ENCODE results near the gene ATOH8. TPM values are rescaled to one million over a fixed set of nuclear protein-coding genes. Genes with fewer than 3 reads are reported as not detected.

The ATOH8 gene
- total and polyA plus RNA-seq, 8 donors: 1.7 to 13.9 (median 3.5) TPM

GRCh38 chr2:85728342-85728741 lies 25.4 kb upstream of the ATOH8 start:
- WGBS, 2 donors: 53 to 69% methylated on average over 5 of the region's 5 CpGs
- Histone ChIP-seq H3K27ac (no peak overlapping the region), H3K4me3 (no peak overlapping the region), H3K4me1 (no peaks in the 10 kb centered on the region), H3K36me3 (no peaks in the 10 kb centered on the region), H3K27me3 (no peaks in the 10 kb centered on the region), H3K9me3 (no peaks in the 10 kb centered on the region)
- intact Hi-C loops (cut with DNase I): loop anchor here in 1 of 3 donors (2.0 kb wide), 1 partner anchor 86 kb away; no protein-coding TSS in a partner anchor
- no peak for FAIRE-seq
- peak in 1 of 4 donors; percentile 17 for ATAC-seq
- DNase-seq: no peak
- TF ChIP-seq CTCF (IDR thresholded peaks at IDR 0.05): no peak

- H3K27me3 ChIP-seq: no peaks in the 10 kb centered on the region
- WGBS, 2 donors: 33 to 35% methylated on average over 26 of the region's 26 CpGs
- no peak overlapping the region for H3K4me3 ChIP-seq
- DNase-seq: peak; percentile 71 to 97 (median 90)
- H3K27ac ChIP-seq: no peak overlapping the region
- TF ChIP-seq CTCF (IDR thresholded peaks at IDR 0.05): peak; percentile 82 to 92 (median 87)
- FAIRE-seq: no peak
- no peaks in the 10 kb centered on the region for H3K36me3 ChIP-seq
- peak; percentile 95 to 100 (median 98) for ATAC-seq
- no peaks in the 10 kb centered on the region for H3K9me3 ChIP-seq
- no peaks in the 10 kb centered on the region for H3K4me1 ChIP-seq
- intact Hi-C loops (cut with DNase I): loop anchor here in 1 of 3 donors (2.0 kb wide), 1 partner anchor 86 kb away; no protein-coding TSS in a partner anchor
These were observed 24.6 kb upstream of the ATOH8 start for GRCh38 chr2:85728883-85729824.

- Histone ChIP-seq H3K4me1 (no peaks in the 10 kb centered on the region), H3K36me3 (no peaks in the 10 kb centered on the region), H3K4me3 (no peak overlapping the region), H3K27ac (no peak overlapping the region), H3K27me3 (no peaks in the 10 kb centered on the region), H3K9me3 (no peaks in the 10 kb centered on the region)
- WGBS, 2 donors: 83 to 88% methylated on average over 10 of the region's 10 CpGs
- ATAC-seq (no peak), DNase-seq (peak in 1 of 6 donors; percentile 54), FAIRE-seq (no peak)
- no peak for TF ChIP-seq CTCF (IDR thresholded peaks at IDR 0.05)
- intact Hi-C loops (cut with DNase I): loop anchor here in 2 of 3 donors (2.0 to 5.0 kb wide), 2 partner anchors 82 to 85 kb away; no protein-coding TSS in a partner anchor
These were observed 23.8 kb upstream of the ATOH8 start for GRCh38 chr2:85729825-85730510.

- Histone ChIP-seq H3K36me3 (no peaks in the 10 kb centered on the region), H3K4me3 (no peak overlapping the region), H3K4me1 (no peaks in the 10 kb centered on the region), H3K27me3 (no peaks in the 10 kb centered on the region), H3K27ac (no peak overlapping the region), H3K9me3 (no peaks in the 10 kb centered on the region)
- ATAC-seq (no peak), FAIRE-seq (no peak), DNase-seq (no peak)
- intact Hi-C loops (cut with DNase I): loop anchor here in 1 of 3 donors (5.0 kb wide), 1 partner anchor 82 kb away; no protein-coding TSS in a partner anchor
- WGBS, 2 donors: 82 to 83% methylated on average over 10 of the region's 10 CpGs
- no peak for TF ChIP-seq CTCF (IDR thresholded peaks at IDR 0.05)
These were observed 23.0 kb upstream of the ATOH8 start for GRCh38 chr2:85730686-85731230.

All from pancreas (tissue), 10 donors.